GM12892 (cell line): ENCODE measurements around the gene FGFR2.

Experiments used
- DNase-seq: peaks from one replicate; pipeline ENCODE4 v3.0.0; 2011; ENCODE audit not compliant: insufficient read length
- FAIRE-seq: peaks from 2 replicates; lab custom pipeline; 2011; peaks lifted over from hg19 to GRCh38; lab: Jason Lieb, UNC
- POLR2A ChIP-seq: IDR thresholded peaks from 2 replicates; pipeline ENCODE4 v1.6.1; 2011; ENCODE audit warnings: low read depth, low read length, control low read depth
- POLR2AphosphoS5 ChIP-seq: IDR thresholded peaks from 2 replicates; pipeline ENCODE4 v1.6.1; 2011; ENCODE audit warnings: low read depth, low read length, control low read depth
- TAF1 ChIP-seq: IDR thresholded peaks from 2 replicates; pipeline ENCODE4 v1.6.1; 2011; ENCODE audit warnings: low read depth, mild to moderate bottlenecking, control low read depth, low read length, borderline replicate concordance

Gene FGFR2

DNA sequence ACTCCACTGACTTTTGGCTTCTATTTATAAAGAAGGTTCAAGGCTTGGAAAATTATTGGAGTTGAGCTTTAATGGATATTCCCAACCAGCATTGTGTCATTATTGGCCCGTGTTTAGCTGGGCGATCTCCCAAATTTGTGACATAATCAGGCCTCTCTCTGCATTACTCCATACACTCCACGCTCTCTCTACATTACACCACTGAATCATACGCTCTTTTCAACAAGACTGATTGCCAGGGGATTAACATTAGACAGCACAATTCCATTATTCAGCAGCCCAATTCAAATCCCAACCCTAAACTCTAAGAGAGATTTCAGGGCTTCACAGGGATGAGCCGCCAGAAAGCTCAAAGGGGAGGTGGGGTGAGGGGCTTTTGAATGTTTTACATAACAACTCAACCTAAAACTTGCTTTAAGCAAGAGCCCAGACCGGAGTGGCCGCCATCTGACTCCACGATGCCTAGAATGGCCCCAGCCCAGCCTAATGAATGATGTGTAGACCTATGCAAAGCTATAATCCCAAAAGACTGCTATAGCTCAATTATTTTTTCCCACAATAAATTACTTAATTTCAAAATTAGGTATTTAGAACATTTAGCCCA is 61.8 kb downstream of the FGFR2 start:
- TF ChIP-seq POLR2A, result no peak
- TF ChIP-seq POLR2AphosphoS5, result no peak
- TF ChIP-seq TAF1, result no peak
- FAIRE-seq, result no peak
- DNase-seq, result no peak

GRCh38 chr10:121535381-121535780 is 62.9 kb downstream of the FGFR2 start:
- TF ChIP-seq POLR2A (no peak), POLR2AphosphoS5 (no peak), TAF1 (no peak)
- FAIRE-seq (no peak), DNase-seq (no peak)

- no peak for FAIRE-seq
These were observed 65.9 kb downstream of the FGFR2 start for GRCh38 chr10:121532292-121532864.

GRCh38 chr10:121531830-121532178 is 66.4 kb downstream of the FGFR2 start:
- no peak for TF ChIP-seq TAF1
- no peak for DNase-seq
- no peak for FAIRE-seq

More at GRCh38 chr10:121532292-121532864, 65.9 kb downstream of the FGFR2 start:
- no peak for DNase-seq
- TF ChIP-seq POLR2A (no peak), POLR2AphosphoS5 (no peak), TAF1 (no peak)

GRCh38 chr10:121531076-121531829 is 67.0 kb downstream of the FGFR2 start:
- DNase-seq (no peak), FAIRE-seq (no peak)

DNA sequence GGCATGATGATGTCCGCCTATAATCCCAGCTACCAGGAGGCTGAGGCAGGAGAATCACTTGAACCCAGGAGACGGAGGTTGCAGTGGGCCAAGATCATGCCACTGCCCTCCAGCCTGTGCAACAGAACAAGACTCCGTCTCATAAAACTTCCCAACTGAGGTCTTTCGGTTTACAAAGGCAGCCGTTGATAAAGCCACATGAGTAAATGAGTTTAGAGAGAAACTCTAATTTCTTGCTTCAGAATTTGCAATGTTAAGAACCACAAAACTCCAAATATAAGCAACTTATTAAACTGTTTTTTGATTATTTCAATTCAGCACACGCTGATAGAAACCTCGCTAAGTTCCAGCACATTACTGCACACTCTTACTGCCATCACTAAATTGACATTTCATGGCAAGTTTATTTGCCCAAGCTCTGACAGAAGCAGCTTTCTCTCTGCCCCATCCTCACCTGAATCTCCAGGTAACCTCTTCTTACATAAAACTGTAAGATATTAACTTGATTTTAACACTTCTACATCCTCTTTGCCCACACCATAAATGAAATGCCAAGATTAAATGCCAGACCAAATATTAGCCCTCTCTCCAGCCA is 67.7 kb downstream of the FGFR2 start:
- DNase-seq (no peak), FAIRE-seq (no peak)
- no peak for TF ChIP-seq POLR2AphosphoS5
- no peak for TF ChIP-seq POLR2A
- TF ChIP-seq TAF1, result no peak

More at GRCh38 chr10:121531076-121531829, 67.0 kb downstream of the FGFR2 start:
- TF ChIP-seq POLR2A, result no peak
- no peak for TF ChIP-seq TAF1
- TF ChIP-seq POLR2AphosphoS5, result no peak

DNA sequence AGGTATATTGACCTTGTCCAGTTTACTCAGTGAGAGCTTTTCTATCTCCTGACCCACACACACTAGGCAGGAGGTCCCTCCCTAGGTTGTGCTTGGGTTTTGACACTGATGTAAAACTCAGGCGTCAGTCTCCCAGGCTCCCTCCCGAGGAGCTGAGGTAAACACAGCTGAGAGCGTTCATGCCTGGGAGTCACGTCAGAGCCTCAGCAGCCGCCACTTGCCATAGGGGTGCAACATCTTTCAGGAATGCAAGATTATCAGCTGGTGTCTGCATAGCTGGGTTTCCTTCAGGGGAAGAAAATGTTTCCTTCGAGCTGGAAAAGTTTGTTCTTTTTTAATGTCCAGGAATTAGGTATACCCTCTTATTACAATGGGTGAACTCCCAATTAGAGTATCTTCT is 70.6 kb downstream of the FGFR2 start:
- DNase-seq, result no peak
- no peak for TF ChIP-seq POLR2AphosphoS5
- no peak for TF ChIP-seq TAF1
- TF ChIP-seq POLR2A, result no peak
- FAIRE-seq, result no peak

DNA sequence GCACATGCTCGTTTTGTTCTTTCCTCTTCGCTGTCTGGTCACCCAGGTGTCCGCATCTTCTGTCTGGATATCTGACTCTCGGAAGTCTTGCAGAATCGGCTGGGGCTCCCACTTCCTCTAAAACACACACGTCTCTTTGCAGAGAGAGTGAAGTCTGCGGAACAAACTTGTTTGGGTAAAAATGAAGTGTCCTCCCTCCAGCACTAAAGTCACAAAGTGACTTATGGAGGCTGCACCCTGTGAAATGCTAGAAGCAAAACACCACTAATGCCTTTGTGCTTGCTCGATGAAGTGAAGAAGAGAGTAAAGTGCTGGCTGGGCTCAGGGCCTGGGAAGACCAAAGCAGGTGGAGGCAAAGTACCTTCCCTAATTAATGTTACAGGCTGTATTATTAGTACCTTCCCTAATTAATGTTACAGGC is 71.4 kb downstream of the FGFR2 start:
- FAIRE-seq (no peak), DNase-seq (no peak)
- TF ChIP-seq POLR2A (no peak), TAF1 (no peak), POLR2AphosphoS5 (no peak)

DNA sequence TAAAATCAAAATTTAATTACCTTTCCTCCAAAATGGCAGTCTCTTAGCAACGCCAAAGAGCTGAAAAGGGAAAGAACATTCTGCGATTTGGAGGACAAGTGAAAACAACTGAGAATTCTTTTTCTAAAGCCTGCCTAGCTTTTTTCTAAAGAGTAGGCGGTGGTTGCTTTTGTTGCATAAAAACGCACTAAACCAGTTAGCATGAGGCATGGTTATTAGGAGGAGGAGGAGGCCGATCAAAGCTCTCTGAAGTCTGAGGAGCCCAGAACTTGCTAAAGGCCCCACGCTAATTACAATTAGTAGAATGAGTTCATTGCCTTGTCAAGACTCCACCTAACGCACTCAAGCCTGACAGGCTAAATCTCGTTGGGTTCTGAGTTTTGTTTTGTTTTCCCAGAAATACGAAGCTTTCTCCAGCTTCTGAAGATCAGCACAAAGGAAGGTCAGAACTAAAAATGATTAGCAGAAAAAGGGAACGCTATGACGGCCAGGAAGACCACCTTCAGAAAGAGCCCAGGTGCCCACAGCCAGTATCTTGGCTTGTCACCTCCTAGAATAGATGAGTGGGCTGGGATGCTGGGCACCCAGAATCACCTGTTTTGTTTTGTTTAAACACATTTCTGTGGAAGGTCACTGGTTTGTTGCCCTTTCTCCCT is 72.0 kb downstream of the FGFR2 start:
- TF ChIP-seq TAF1 (no peak), POLR2AphosphoS5 (no peak), POLR2A (no peak)
- FAIRE-seq (no peak), DNase-seq (no peak)

- TF ChIP-seq POLR2AphosphoS5, result no peak
- TF ChIP-seq TAF1, result no peak
- no peak for TF ChIP-seq POLR2A
- DNase-seq (no peak), FAIRE-seq (no peak)
These were observed 72.8 kb downstream of the FGFR2 start for GRCh38 chr10:121525251-121526134.

GRCh38 chr10:121524157-121524817 is 74.0 kb downstream of the FGFR2 start:
- no peak for DNase-seq
- TF ChIP-seq POLR2A (no peak), TAF1 (no peak), POLR2AphosphoS5 (no peak)
- FAIRE-seq, result no peak

- DNase-seq (no peak), FAIRE-seq (no peak)
- no peak for TF ChIP-seq POLR2AphosphoS5
- TF ChIP-seq POLR2A, result no peak
- no peak for TF ChIP-seq TAF1
These were observed 75.4 kb downstream of the FGFR2 start for GRCh38 chr10:121522831-121523230.
